ENCODE measurements around the gene CCDC126. TPM values are rescaled to one million over a fixed set of nuclear protein-coding genes. Genes with fewer than 3 reads are reported as not detected.

CCDC126 gene
- total RNA-seq, 1 experiment from 2014 or later = 11.3 TPM

GRCh38 chr7:23586159-23586558 is 11.0 kb upstream of the CCDC126 start:
- Mint-ChIP-seq H3K27me3 (ENCODE audit: insufficient read depth, unreplicated experiment) (no peaks in the 10 kb centered on the region), H3K4me3 (ENCODE audit: unreplicated experiment) (no peak overlapping the region), H3K36me3 (ENCODE audit: insufficient read depth, unreplicated experiment) (no peaks in the 10 kb centered on the region), H3K4me1 (ENCODE audit: low read depth, unreplicated experiment) (no peaks in the 10 kb centered on the region), H3K9me3 (ENCODE audit: unreplicated experiment) (no peaks in the 10 kb centered on the region), H3K27ac (ENCODE audit: unreplicated experiment) (no peak overlapping the region)
- intact Hi-C loops (cut with micrococcal nuclease; ENCODE audit: unreplicated experiment) = no loop called here
- ChIA-PET CTCF (no interaction called here), POLR2A (no interaction called here)
- H3K27me3 ChIP-seq (replicated peaks; ENCODE audit: control insufficient read depth, insufficient read depth, low read length) = no peaks in the 10 kb centered on the region
- no TSS peak for BruUV-seq (replicated peaks)
- TF ChIP-seq CTCF (IDR thresholded peaks at IDR 0.05; ENCODE audit: insufficient read depth in 1 of 2, low read depth in 1 of 2, low read length in 1 of 2, severe bottlenecking in 1 of 2, unreplicated experiment in 1 of 2) = no peak
- H3K4me1 ChIP-seq = no peaks in the 10 kb centered on the region
- no peaks in the 10 kb centered on the region for H3K36me3 ChIP-seq (ENCODE audit: control insufficient read depth, insufficient read depth, low read length)
- H3K4me3 ChIP-seq (ENCODE audit: low read depth, low read length) = no peak overlapping the region
- no peak for DNase-seq
- H3K9me3 ChIP-seq = no peaks in the 10 kb centered on the region

GRCh38 chr7:23590529-23590928 is 6.7 kb upstream of the CCDC126 start:
- H3K27ac Mint-ChIP-seq (ENCODE audit: unreplicated experiment) = no peak overlapping the region

GRCh38 chr7:23593706-23594105 is 3.5 kb upstream of the CCDC126 start:
- H3K4me1 Mint-ChIP-seq (ENCODE audit: low read depth, unreplicated experiment) = peaks cover 4% of the 10 kb centered on the region
- CTCF ChIA-PET = no interaction called here
- POLR2A ChIA-PET = no interaction called here
- H3K4me3 Mint-ChIP-seq (ENCODE audit: unreplicated experiment) = no peak overlapping the region
- H3K4me1 ChIP-seq = peaks cover 4% of the 10 kb centered on the region
- no TSS peak for BruUV-seq (replicated peaks)
- no peaks in the 10 kb centered on the region for H3K27me3 ChIP-seq (replicated peaks; ENCODE audit: control insufficient read depth, insufficient read depth, low read length)
- H3K36me3 Mint-ChIP-seq (ENCODE audit: insufficient read depth, unreplicated experiment) = peaks cover 10% of the 10 kb centered on the region
- no peak overlapping the region for H3K4me3 ChIP-seq (ENCODE audit: low read depth, low read length)
- TF ChIP-seq CTCF (IDR thresholded peaks at IDR 0.05; ENCODE audit: insufficient read depth in 1 of 2, low read depth in 1 of 2, low read length in 1 of 2, severe bottlenecking in 1 of 2, unreplicated experiment in 1 of 2) = no peak
- intact Hi-C loops (cut with micrococcal nuclease; ENCODE audit: unreplicated experiment) = no loop called here
- DNase-seq = no peak
- no peaks in the 10 kb centered on the region for H3K36me3 ChIP-seq (ENCODE audit: control insufficient read depth, insufficient read depth, low read length)
- no peaks in the 10 kb centered on the region for H3K9me3 Mint-ChIP-seq (ENCODE audit: unreplicated experiment)
- H3K27ac Mint-ChIP-seq (ENCODE audit: unreplicated experiment) = no peak overlapping the region
- no peaks in the 10 kb centered on the region for H3K9me3 ChIP-seq
- peaks cover 4% of the 10 kb centered on the region for H3K27me3 Mint-ChIP-seq (ENCODE audit: insufficient read depth, unreplicated experiment)

More at GRCh38 chr7:23590529-23590928, 6.7 kb upstream of the CCDC126 start:
- ChIA-PET POLR2A (no interaction called here), CTCF (no interaction called here)
- intact Hi-C loops (cut with micrococcal nuclease; ENCODE audit: unreplicated experiment) = no loop called here
- Mint-ChIP-seq H3K27me3 (ENCODE audit: insufficient read depth, unreplicated experiment) (peaks cover 2% of the 10 kb centered on the region), H3K4me1 (ENCODE audit: low read depth, unreplicated experiment) (no peaks in the 10 kb centered on the region), H3K4me3 (ENCODE audit: unreplicated experiment) (no peak overlapping the region), H3K9me3 (ENCODE audit: unreplicated experiment) (no peaks in the 10 kb centered on the region), H3K36me3 (ENCODE audit: insufficient read depth, unreplicated experiment) (no peaks in the 10 kb centered on the region)
- DNase-seq = no peak
- no peaks in the 10 kb centered on the region for H3K9me3 ChIP-seq
- no TSS peak for BruUV-seq (replicated peaks)
- no peak for TF ChIP-seq CTCF (IDR thresholded peaks at IDR 0.05; ENCODE audit: insufficient read depth in 1 of 2, low read depth in 1 of 2, low read length in 1 of 2, severe bottlenecking in 1 of 2, unreplicated experiment in 1 of 2)
- no peak overlapping the region for H3K4me3 ChIP-seq (ENCODE audit: low read depth, low read length)
- no peaks in the 10 kb centered on the region for H3K27me3 ChIP-seq (replicated peaks; ENCODE audit: control insufficient read depth, insufficient read depth, low read length)
- no peaks in the 10 kb centered on the region for H3K36me3 ChIP-seq (ENCODE audit: control insufficient read depth, insufficient read depth, low read length)
- H3K4me1 ChIP-seq = no peaks in the 10 kb centered on the region; the same call in 1 of the 2 replicates
